ENCODE results near the gene SPATC1L.

SPATC1L gene

DNA sequence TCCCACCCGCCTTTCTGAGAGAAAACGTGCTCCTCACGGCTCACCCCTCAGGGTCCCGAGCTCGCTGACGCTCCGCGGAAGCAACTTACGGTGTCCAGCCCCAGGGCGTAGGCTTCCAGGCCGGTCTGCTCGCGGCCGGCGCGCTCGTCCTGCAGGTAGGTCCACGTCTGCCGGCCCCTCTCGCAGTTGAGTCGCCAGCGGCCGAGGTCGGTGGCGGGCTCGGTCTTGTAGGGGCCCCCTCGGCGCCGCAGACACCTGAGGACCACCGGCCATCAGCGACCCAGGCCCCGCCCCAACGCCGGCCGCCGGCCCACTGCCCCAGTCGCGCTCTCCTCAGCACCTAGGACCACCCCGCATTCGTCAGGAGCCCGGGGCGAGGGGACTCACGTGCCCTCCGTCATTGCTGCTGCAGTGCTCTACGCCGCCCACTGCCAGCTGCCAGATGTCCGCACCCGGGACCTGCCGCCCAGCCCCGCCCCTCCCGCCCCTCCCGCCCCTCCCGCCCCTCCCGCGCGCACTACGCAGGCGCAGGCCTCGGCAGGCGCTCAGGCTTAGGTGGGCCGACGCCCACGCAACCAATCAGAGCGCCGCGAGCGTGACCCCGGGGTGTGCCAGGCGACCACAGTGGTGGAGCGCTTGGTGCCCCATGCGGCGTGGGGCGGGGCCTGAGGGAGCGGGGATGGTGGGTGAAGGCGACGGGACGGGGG lies 44.2 kb upstream of the SPATC1L start, which contains the start of gene LSS:
LSS (minus strand) TSS at position 430 of the 707 bp plus-strand sequence; CDS start at position 401, 29 bp downstream.
- H3K14ac ChIP-seq (ENCODE audit: low read length in 2 of 2) = peak within 1 kb of the TSS; percentile 17 to 99
- peak within 1 kb of the TSS; percentile 84 for H4K8ac ChIP-seq (ENCODE audit: low read length)
- peak within 1 kb of the TSS; percentile 43 to 91 for H3K23ac ChIP-seq (ENCODE audit: low read length in 2 of 2)
- no peak within 1 kb of the TSS for H2BK5ac ChIP-seq (ENCODE audit: low read depth, low read length, poor library complexity, severe bottlenecking)
- H4K91ac ChIP-seq (ENCODE audit: low read length) = peak within 1 kb of the TSS; percentile 88
- peak within 1 kb of the TSS; percentile 69 for H2AK5ac ChIP-seq (ENCODE audit: low read length, severe bottlenecking)
- peak within 1 kb of the TSS; percentile 63 for H2BK15ac ChIP-seq (ENCODE audit: low read depth, poor library complexity, severe bottlenecking)
- DNase-seq = peak; percentile 98
- H3K4me2 ChIP-seq (ENCODE audit: low read length, poor library complexity, severe bottlenecking) = peak within 1 kb of the TSS; percentile 91
- H3K4me1 ChIP-seq (ENCODE audit: control insufficient read depth, insufficient read depth, low read depth, low read length) = peaks cover 24% of the 10 kb centered on the region
- under 1% methylated on average over 42 of the region's 77 CpGs for WGBS
- H3K18ac ChIP-seq (ENCODE audit: low read depth in 1 of 2, low read length in 2 of 2) = peak within 1 kb of the TSS; percentile 89 to 99
- peak within 1 kb of the TSS; percentile 78 to 95 for H2BK12ac ChIP-seq (ENCODE audit: low read length in 2 of 2)
- H3K9ac ChIP-seq (ENCODE audit: low read length) = peak within 1 kb of the TSS; percentile 95
- H3K4me3 ChIP-seq (ENCODE audit: insufficient read depth in 1 of 2, low read depth in 1 of 2, low read length in 2 of 2) = peak within 1 kb of the TSS; percentile 94 to 97
- peaks cover 17% of the 10 kb centered on the region for H3K79me1 ChIP-seq (replicated peaks; ENCODE audit: low read length, poor library complexity, severe bottlenecking)
- peaks cover 14 to 28% of the 10 kb centered on the region in 2 experiments for H3K36me3 ChIP-seq (ENCODE audit: control insufficient read depth in 1 of 2, insufficient read depth in 2 of 2, low read depth in 1 of 2, low read length in 2 of 2)
- H3K9me3 ChIP-seq (ENCODE audit: control insufficient read depth, low read length) = no peaks in the 10 kb centered on the region
- H3K27me3 ChIP-seq (ENCODE audit: control insufficient read depth in 1 of 2, insufficient read depth in 1 of 2, low read length in 2 of 2) = no peaks in the 10 kb centered on the region
- peak within 1 kb of the TSS; percentile 60 for H2AFZ ChIP-seq (ENCODE audit: low read depth, low read length)
- H2BK120ac ChIP-seq (ENCODE audit: low read depth, low read length) = peak within 1 kb of the TSS; percentile 65
- H3K27ac ChIP-seq (ENCODE audit: low read length, poor library complexity, severe bottlenecking) = peak within 1 kb of the TSS; percentile 39
- peak within 1 kb of the TSS; percentile 80 to 100 for H3K4ac ChIP-seq (ENCODE audit: low read depth in 1 of 2, low read length in 2 of 2)

DNA sequence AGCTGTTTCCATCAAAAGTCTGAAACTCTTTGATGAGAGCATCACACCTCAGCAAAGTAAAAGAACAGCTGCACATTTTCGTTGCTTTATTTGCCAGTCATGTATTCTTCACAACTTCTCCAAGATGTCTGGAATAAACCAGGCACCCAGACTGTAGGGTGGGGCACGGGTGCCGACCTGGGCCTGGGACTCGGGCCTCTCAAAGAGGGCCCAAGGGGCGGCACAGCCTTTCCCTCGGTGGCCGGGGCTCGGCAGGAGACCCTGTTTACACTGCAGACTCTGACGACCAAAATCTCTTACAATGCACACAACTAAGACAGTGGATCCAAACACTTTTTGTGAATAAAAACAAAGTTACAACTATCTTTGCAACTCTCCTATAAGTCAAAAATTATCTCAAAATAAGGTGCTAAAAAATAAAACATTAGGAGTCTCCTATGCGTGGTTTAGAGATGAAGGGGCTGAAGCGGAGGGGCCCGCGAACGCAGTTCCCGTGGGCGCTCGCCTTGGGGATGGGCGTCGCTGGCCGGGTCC lies 43.6 kb upstream of the SPATC1L start:
- Histone ChIP-seq H3K27ac (ENCODE audit: low read length, poor library complexity, severe bottlenecking) (peak overlapping the region; percentile 39), H3K4me2 (ENCODE audit: low read length, poor library complexity, severe bottlenecking) (peak overlapping the region; percentile 75), H2BK120ac (ENCODE audit: low read depth, low read length) (peak overlapping the region; percentile 65), H3K27me3 (ENCODE audit: control insufficient read depth in 1 of 2, insufficient read depth in 1 of 2, low read length in 2 of 2) (no peaks in the 10 kb centered on the region), H2BK15ac (ENCODE audit: low read depth, poor library complexity, severe bottlenecking) (no peak overlapping the region), H2BK12ac (ENCODE audit: low read length in 2 of 2) (peak overlapping the region in 1 of 2 experiments; percentile 95), H4K8ac (ENCODE audit: low read length) (no peak overlapping the region), H3K18ac (ENCODE audit: low read depth in 1 of 2, low read length in 2 of 2) (peak overlapping the region; percentile 89 to 99), H3K9me3 (ENCODE audit: control insufficient read depth, low read length) (no peaks in the 10 kb centered on the region), H2AFZ (ENCODE audit: low read depth, low read length) (peak overlapping the region; percentile 60), H3K14ac (ENCODE audit: low read length in 2 of 2) (no peak overlapping the region), H2BK5ac (ENCODE audit: low read depth, low read length, poor library complexity, severe bottlenecking) (no peak overlapping the region), H3K23ac (ENCODE audit: low read length in 2 of 2) (peak overlapping the region in 1 of 2 experiments; percentile 91), H3K4me3 (ENCODE audit: insufficient read depth in 1 of 2, low read depth in 1 of 2, low read length in 2 of 2) (peak overlapping the region; percentile 94 to 97), H4K91ac (ENCODE audit: low read length) (no peak overlapping the region), H3K79me1 (replicated peaks; ENCODE audit: low read length, poor library complexity, severe bottlenecking) (peaks cover 19% of the 10 kb centered on the region), H3K36me3 (ENCODE audit: control insufficient read depth in 1 of 2, insufficient read depth in 2 of 2, low read depth in 1 of 2, low read length in 2 of 2) (peaks cover 14 to 25% of the 10 kb centered on the region in 2 experiments), H3K4ac (ENCODE audit: low read depth in 1 of 2, low read length in 2 of 2) (peak overlapping the region; percentile 54 to 100), H3K9ac (ENCODE audit: low read length) (peak overlapping the region; percentile 95), H2AK5ac (ENCODE audit: low read length, severe bottlenecking) (no peak overlapping the region), H3K4me1 (ENCODE audit: control insufficient read depth, insufficient read depth, low read depth, low read length) (peaks cover 26% of the 10 kb centered on the region)
- WGBS = under 1% methylated on average over 20 of the region's 20 CpGs
- DNase-seq = peak; percentile 15

DNA sequence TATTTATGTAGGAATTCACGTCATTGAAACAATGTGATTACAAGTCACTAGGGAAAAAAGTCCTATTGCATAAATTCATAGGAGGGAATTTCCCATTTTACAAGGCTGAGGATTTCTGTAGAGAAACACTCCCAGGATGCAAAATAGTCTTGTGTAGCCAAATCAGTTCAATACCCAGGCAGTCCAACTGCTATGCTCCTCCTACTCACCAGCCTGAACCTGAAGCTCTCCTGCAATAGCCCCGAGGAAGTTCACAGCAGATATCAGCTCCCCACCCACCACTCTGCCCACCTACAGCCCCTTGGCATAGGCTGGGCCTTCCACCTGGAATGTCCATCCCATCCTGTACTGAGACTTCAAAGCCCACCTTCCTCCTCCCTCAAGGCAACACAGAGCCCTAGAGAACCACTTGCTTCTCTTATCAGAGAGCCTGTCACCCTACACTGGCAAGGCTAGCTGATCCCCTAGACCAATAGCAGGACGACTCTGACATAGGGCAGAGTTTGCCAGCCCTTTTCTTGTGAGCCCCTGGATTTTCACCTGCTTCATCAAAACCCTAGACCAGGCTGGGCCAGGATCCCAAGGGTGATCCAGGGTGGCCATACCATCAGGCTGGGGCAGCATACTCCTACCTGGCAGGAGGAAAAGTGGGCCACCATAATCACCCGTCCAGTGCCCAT lies 42.8 kb upstream of the SPATC1L start:
- peak; percentile 79 for DNase-seq
- peak overlapping the region; percentile 23 to 97 for H3K4me3 ChIP-seq (ENCODE audit: insufficient read depth in 1 of 2, low read depth in 1 of 2, low read length in 2 of 2)
- H3K14ac ChIP-seq (ENCODE audit: low read length in 2 of 2) = no peak overlapping the region
- H3K4ac ChIP-seq (ENCODE audit: low read depth in 1 of 2, low read length in 2 of 2) = peak overlapping the region in 1 of 2 experiments; percentile 5
- H3K27me3 ChIP-seq (ENCODE audit: control insufficient read depth in 1 of 2, insufficient read depth in 1 of 2, low read length in 2 of 2) = no peaks in the 10 kb centered on the region
- H4K8ac ChIP-seq (ENCODE audit: low read length) = no peak overlapping the region
- no peak overlapping the region for H2BK12ac ChIP-seq (ENCODE audit: low read length in 2 of 2)
- no peak overlapping the region for H2BK120ac ChIP-seq (ENCODE audit: low read depth, low read length)
- H3K18ac ChIP-seq (ENCODE audit: low read depth in 1 of 2, low read length in 2 of 2) = no peak overlapping the region
- no peak overlapping the region for H3K27ac ChIP-seq (ENCODE audit: low read length, poor library complexity, severe bottlenecking)
- no peak overlapping the region for H2AK5ac ChIP-seq (ENCODE audit: low read length, severe bottlenecking)
- H4K91ac ChIP-seq (ENCODE audit: low read length) = no peak overlapping the region
- H2BK15ac ChIP-seq (ENCODE audit: low read depth, poor library complexity, severe bottlenecking) = no peak overlapping the region
- H2BK5ac ChIP-seq (ENCODE audit: low read depth, low read length, poor library complexity, severe bottlenecking) = no peak overlapping the region
- peak overlapping the region; percentile 95 for H3K9ac ChIP-seq (ENCODE audit: low read length)
- WGBS = 38% methylated on average over 3 of the region's 4 CpGs
- H3K4me2 ChIP-seq (ENCODE audit: low read length, poor library complexity, severe bottlenecking) = peak overlapping the region; percentile 75
- H3K4me1 ChIP-seq (ENCODE audit: control insufficient read depth, insufficient read depth, low read depth, low read length) = peaks cover 26% of the 10 kb centered on the region
- no peak overlapping the region for H2AFZ ChIP-seq (ENCODE audit: low read depth, low read length)
- H3K79me1 ChIP-seq (replicated peaks; ENCODE audit: low read length, poor library complexity, severe bottlenecking) = peaks cover 15% of the 10 kb centered on the region
- H3K23ac ChIP-seq (ENCODE audit: low read length in 2 of 2) = no peak overlapping the region
- peaks cover 18 to 25% of the 10 kb centered on the region in 2 experiments for H3K36me3 ChIP-seq (ENCODE audit: control insufficient read depth in 1 of 2, insufficient read depth in 2 of 2, low read depth in 1 of 2, low read length in 2 of 2)
- H3K9me3 ChIP-seq (ENCODE audit: control insufficient read depth, low read length) = no peaks in the 10 kb centered on the region

DNA sequence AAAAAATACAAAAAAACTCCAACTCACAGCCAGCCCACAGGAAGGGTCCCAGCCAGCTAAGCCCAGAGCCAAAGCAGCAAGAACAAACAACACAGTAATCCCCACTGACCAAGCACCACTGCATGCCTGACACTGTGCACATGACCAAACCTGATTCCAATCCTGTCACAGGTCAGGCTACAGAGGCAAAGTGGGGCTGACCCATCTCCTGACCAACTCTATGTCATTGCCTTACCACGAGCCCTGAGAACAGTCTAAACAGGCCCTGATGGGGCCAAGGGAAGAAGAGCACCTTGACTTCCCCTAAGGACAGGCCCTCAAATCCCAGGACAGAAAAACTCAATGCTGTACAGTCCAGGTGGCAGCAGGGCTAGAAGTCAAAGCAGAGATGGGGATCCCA lies 41.9 kb upstream of the SPATC1L start:
- Histone ChIP-seq H3K27ac (ENCODE audit: low read length, poor library complexity, severe bottlenecking) (no peak overlapping the region), H3K4me2 (ENCODE audit: low read length, poor library complexity, severe bottlenecking) (no peak overlapping the region), H2AFZ (ENCODE audit: low read depth, low read length) (no peak overlapping the region), H4K91ac (ENCODE audit: low read length) (peak overlapping the region; percentile 1), H2AK5ac (ENCODE audit: low read length, severe bottlenecking) (no peak overlapping the region), H3K27me3 (ENCODE audit: control insufficient read depth in 1 of 2, insufficient read depth in 1 of 2, low read length in 2 of 2) (no peaks in the 10 kb centered on the region), H2BK120ac (ENCODE audit: low read depth, low read length) (no peak overlapping the region), H3K4me1 (ENCODE audit: control insufficient read depth, insufficient read depth, low read depth, low read length) (peaks cover 26% of the 10 kb centered on the region), H2BK5ac (ENCODE audit: low read depth, low read length, poor library complexity, severe bottlenecking) (no peak overlapping the region), H2BK12ac (ENCODE audit: low read length in 2 of 2) (no peak overlapping the region), H2BK15ac (ENCODE audit: low read depth, poor library complexity, severe bottlenecking) (no peak overlapping the region), H3K14ac (ENCODE audit: low read length in 2 of 2) (no peak overlapping the region), H3K23ac (ENCODE audit: low read length in 2 of 2) (no peak overlapping the region), H3K4me3 (ENCODE audit: insufficient read depth in 1 of 2, low read depth in 1 of 2, low read length in 2 of 2) (peak overlapping the region in 1 of 2 experiments; percentile 97), H3K79me1 (replicated peaks; ENCODE audit: low read length, poor library complexity, severe bottlenecking) (peaks cover 13% of the 10 kb centered on the region), H3K4ac (ENCODE audit: low read depth in 1 of 2, low read length in 2 of 2) (no peak overlapping the region), H3K36me3 (ENCODE audit: control insufficient read depth in 1 of 2, insufficient read depth in 2 of 2, low read depth in 1 of 2, low read length in 2 of 2) (peaks cover 24 to 25% of the 10 kb centered on the region in 2 experiments), H3K9me3 (ENCODE audit: control insufficient read depth, low read length) (no peaks in the 10 kb centered on the region), H4K8ac (ENCODE audit: low read length) (no peak overlapping the region), H3K18ac (ENCODE audit: low read depth in 1 of 2, low read length in 2 of 2) (no peak overlapping the region), H3K9ac (ENCODE audit: low read length) (peak overlapping the region; percentile 95)
- 73% methylated on average over 1 of the region's 1 CpG for WGBS
- peak; percentile 54 for DNase-seq
